ENCODE results near the gene CEP295NL.

GRCh38 chr17:78892936-78893379, 10.0 kb downstream of the CEP295NL start:
- TF ChIP-seq, protein P1, sequence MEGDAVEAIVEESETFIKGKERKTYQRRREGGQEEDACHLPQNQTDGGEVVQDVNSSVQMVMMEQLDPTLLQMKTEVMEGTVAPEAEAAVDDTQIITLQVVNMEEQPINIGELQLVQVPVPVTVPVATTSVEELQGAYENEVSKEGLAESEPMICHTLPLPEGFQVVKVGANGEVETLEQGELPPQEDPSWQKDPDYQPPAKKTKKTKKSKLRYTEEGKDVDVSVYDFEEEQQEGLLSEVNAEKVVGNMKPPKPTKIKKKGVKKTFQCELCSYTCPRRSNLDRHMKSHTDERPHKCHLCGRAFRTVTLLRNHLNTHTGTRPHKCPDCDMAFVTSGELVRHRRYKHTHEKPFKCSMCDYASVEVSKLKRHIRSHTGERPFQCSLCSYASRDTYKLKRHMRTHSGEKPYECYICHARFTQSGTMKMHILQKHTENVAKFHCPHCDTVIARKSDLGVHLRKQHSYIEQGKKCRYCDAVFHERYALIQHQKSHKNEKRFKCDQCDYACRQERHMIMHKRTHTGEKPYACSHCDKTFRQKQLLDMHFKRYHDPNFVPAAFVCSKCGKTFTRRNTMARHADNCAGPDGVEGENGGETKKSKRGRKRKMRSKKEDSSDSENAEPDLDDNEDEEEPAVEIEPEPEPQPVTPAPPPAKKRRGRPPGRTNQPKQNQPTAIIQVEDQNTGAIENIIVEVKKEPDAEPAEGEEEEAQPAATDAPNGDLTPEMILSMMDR (conservative IDR thresholded peaks at IDR 0.05): no peak
- no peak for TF ChIP-seq EZH2 (IDR thresholded peaks at IDR 0.05; ENCODE audit: low read depth)

All from PC-9 (cell line).